GM19324 (cell line): ENCODE measurements around the gene APOA4.

Experiments used
- ATAC-seq: cut with Tn5 transposase; IDR thresholded peaks from one replicate; pipeline ENCODE4 v1.9.1; 2021; ENCODE audit warnings: mild to moderate bottlenecking, moderate library complexity; ENCODE audit not compliant: unreplicated experiment, low FRiP score

The APOA4 gene

DNA sequence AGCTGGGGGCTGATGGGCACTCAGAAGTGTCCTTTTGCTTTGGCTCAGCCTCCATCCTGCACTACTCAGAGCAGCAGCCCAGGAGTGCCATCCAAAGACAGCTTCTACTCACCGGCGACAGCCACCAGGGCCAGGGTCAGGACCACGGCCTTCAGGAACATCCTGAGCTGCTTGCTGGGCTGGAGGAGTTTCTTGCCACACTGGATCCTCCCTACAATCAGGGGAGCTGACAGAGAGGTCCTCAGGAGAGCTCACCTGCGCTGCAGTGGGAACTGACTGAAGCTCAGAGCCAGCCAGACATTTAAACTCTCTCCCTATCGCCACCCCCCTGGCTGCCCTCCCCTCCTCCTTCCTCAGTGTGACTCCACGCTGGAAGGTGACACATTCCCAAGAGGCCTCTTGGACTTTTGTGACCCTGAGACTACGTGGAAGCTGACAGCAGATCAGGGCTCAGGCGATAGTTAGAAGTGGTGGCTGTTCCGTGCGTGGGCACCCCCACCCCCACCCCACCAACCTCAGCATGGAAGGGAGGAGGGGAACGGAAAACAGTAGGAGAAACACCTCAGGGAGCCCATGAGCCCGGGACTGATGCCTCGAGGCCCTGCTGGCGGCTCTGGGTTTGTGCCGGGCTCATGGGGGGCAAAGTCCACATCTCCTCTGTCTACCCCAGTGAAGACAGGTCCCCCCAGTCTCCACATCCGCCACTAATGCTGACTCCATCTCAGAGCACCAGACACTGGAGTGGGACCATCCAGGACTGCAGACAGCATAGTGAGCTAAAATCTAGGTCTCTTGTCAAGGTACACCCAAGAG is at the start of gene APOA4:
Gene APOA4 (minus strand): TSS at position 274 of the 813 bp plus-strand sequence. CDS start 113 bp downstream, at position 161.
- no peak for ATAC-seq

DNA sequence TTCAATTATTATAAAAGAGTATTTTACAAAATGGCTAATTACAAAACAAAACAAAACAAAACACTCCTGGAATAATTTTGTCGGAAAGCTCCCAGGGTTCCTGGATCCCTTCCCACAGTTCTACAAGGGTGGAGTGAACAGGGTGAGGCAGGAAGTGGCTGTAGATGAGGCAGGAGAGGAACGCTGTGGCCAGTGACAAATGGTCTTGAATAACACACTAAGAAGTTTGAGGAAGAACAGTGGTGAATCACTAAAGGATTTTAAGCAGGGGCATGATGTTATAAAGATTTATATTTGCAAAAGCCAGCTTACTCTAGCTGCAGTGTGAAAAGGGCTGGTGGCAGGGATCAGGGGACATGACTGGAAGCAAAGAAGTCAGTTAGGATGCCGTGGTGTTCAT is 48.1 kb upstream of the APOA4 start:
- no peak for ATAC-seq

DNA sequence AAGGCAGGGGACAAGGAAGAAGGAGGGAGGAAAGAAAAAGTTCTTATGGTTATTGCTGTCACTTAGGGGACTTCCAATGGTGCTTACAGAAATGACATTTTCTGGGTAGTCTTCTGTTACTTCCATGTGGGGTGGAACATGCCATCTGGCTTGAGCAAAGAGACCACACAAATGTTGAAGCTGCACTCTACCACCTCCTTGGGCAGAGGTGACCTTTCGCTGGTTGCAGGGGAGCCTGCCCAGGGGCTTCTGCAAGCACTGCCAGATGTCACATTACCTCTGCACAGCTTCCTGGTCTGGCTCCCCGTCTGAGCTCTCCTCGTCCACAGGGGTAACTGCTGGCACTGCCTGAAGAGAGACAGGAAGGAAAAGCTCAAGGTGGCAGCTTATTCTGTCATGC is 47.0 kb upstream of the APOA4 start:
- ATAC-seq, result no peak

GRCh38 chr11:116869610-116870009 is 46.5 kb upstream of the APOA4 start:
- ATAC-seq, result no peak

GRCh38 chr11:116868066-116868465 is 45.0 kb upstream of the APOA4 start:
- no peak for ATAC-seq

DNA sequence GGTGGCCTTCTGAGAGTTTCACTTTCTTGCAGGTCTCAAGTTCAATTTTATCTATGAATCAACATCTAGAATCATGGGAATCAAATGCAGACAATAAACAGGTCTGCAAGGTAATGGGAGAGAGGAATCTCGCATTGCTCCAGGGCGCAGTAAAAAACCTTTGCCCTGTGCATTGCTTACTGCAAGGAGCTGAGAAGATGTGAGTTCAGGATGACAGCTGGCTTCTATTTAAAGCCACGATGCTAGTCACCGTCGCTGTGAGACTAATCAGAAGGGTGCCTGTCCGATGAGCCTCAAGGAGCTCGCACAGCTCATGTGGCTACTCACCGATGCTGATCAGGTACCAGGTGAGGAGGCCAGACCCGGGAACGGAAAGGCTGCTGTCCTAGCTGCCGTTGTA is 44.5 kb upstream of the APOA4 start:
- no peak for ATAC-seq

- no peak for ATAC-seq
Measured at GRCh38 chr11:116866804-116867455, 43.8 kb upstream of the APOA4 start.

DNA sequence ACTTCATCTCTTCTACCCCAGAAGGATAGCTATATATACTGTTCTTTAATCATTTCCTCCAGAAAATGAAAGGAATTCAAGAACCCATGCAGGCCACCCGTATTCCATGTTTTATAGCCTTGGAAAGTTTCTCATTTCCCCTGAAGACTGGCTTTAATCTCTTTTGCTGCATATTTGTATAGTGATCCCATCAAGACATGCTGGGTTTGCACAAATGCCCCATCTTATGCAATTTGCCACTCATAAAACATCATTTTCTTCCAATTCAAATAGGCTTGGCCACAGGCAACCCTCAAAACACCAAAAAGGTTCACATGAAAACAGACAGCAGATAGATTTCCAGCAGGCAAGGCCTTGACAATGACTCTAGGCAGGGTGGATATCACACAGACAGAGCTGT is 42.6 kb upstream of the APOA4 start:
- no peak for ATAC-seq

DNA sequence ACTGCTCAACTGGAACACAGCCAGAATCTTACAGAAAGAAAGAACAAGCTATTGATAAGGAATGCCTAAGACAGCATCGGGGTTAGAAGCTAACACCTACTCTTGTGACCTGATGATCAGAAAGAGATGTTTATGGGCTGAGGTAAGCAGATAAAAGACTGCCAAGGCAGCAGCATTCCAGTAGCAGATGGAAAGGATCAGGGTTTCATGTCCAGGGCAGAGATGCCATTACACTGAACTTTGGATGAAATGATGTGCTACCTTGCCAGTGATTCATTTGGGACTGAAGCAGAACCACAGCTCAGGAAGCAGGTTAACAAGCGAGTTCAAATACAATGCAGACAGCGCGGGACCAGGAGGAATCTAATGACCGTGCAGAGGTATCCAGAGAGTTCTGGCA is 41.4 kb upstream of the APOA4 start:
- no peak for ATAC-seq

DNA sequence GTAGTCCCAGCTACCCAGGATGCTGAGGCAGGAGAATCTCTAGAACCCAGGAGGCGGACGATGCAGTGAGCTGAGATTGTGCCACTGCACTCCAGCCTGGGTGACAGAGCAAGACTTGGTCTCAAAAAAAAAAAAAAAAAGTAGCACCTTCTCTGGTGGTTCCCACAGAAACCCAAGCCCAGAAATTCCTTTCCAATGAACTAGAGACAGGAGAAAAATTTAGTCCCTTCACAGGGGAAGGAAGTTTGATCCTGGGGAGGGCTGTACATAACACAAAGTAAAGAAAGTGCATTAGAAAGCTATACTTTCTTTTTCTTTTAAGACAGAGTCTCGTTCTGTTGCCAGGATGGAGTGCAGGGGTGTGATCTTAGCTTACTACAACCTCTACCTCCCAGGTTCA is 39.8 kb upstream of the APOA4 start:
- ATAC-seq, result no peak

DNA sequence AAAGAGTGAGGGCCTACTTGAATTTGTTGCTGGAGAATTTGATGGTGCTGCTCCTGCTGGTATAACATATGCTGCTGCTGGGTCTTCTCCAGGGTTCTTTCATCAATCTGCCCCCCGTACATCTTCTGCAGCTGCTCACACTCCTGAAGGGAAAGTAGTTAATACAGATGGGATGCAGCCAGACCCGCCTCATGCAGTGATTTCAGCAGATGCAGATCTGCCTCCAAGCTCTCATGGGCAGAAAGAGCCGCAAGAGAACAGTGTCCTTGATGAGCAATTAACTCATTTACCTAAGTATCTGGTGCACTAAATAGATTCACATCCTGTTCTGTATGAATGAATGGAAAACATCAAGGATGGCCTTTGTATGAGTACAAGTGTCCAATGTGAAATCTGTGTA is 39.1 kb upstream of the APOA4 start:
- ATAC-seq, result no peak

GRCh38 chr11:116861539-116861938 is 38.4 kb upstream of the APOA4 start:
- no peak for ATAC-seq

GRCh38 chr11:116860303-116860702 is 37.2 kb upstream of the APOA4 start:
- no peak for ATAC-seq

GRCh38 chr11:116859175-116859574 is 36.1 kb upstream of the APOA4 start:
- ATAC-seq, result no peak

GRCh38 chr11:116857936-116858335 is 34.8 kb upstream of the APOA4 start:
- no peak for ATAC-seq

DNA sequence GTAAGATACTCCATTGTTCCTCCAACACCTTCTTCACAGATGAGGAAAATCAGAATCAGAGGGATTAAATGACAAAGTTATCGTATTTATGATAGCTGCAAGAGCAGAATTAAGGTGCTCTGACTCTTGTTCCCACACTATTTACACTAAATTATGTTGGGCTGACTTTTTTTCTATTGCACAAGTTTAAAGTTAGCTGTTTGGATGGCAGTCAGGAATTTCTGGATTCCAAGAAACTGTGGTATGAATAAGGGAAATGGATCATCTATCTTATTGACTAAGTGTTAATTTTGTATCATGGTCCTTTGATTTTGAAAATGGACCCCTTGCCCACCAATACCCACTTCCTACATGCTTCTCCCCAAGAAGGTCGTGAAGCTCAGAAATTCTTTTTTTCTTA is 34.2 kb upstream of the APOA4 start:
- no peak for ATAC-seq

GRCh38 chr11:116856423-116856822 is 33.3 kb upstream of the APOA4 start:
- no peak for ATAC-seq

DNA sequence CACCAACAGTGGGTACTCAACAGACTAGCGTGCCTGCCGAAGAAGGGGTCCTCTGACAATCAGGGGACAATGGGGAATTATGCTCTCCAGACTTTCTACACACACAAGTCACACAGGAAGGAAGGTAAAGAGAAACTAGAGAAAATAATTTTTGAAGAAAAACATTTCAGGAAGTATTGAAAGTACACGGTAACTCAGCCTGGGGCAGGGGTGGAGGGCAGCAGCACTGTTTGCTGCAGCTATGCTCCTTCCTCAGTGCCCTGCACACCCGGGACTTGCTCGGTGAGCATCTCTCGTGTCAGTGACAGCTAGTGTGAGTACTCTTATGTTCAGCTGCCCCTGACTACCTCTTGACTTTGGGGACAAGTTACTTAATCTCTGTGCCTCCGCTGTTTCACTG is 32.3 kb upstream of the APOA4 start:
- ATAC-seq, result no peak

DNA sequence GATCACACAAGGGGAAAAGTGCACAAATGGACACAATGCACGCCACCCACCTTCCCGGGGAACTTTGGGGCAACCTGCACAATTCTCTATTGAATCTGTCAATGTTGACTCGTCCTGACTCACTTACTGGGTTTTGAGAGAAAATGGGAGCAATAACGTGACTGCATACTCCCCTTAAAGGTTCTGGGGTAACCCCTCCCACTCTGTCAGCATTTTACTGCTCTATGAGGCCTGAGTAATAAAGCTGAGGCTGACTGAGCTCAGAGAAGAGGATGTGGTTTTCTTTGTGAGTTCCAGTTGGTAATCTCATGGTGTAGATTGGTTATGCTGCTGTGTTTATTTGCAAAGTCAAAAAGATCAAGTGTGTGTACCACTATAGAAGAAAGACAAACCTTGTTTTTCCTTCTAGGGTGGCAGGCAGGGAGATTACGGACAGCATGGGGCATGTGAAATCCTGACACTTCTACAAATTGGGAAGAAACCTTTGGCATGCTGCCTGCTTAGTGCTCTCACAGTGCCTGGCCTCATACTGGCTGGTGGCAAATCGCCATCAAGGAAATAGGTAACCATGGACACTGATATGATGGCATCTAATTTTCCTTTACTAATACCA is 30.5 kb upstream of the APOA4 start:
- ATAC-seq, result peak; percentile 82

GRCh38 chr11:116852261-116853031 is 29.3 kb upstream of the APOA4 start:
- no peak for ATAC-seq

DNA sequence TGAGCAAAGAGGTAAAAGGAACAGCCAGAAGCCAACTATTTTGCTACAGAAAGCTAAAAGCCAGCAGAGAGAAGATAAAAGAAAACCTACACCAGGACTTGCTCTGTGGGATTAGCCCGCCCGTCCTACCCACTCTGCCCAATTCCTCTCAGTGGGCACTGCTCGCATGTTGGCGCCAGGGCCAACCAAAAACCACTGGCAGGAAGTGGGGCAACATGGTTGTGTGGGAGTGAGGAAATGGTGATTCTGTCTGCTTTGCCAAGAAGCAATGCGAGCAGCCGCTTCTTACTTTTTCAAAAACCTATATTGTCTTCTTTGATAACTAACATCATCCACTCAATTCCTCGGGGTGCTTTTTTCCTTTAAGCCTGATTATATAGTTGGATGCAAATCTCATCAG is 28.5 kb upstream of the APOA4 start:
- ATAC-seq, result no peak
